Pons (tissue), 1 donor: ENCODE measurements around the gene GNAT2.
A peak's percentile ranks its signal among the peaks of the same experiment; 100 is the strongest.

Experiments used
- DNase-seq: peaks from one replicate; pipeline ENCODE4 v3.0.0-alpha.2; 2016; ENCODE audit warnings: low spot score

Gene GNAT2

DNA sequence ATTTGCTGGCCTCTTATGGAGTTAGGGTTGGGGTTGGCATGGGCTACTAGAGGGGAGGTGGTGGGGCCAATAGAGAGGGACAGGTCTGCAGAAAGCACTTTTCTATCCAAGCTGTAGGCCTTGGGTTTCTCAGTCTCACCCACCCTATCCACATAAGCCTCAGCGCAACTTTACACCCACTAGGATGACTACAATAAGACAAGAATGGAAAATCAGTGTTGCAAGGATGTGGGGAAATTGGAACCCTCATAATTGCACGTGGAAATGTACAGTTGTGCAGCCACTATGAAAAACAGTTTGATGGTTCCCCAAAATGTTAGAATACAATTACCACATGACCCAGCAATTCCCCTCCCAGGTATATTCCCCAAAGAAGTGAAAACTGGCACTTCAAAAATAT, 22.4 kb upstream of the GNAT2 start:
- no peak for DNase-seq

GRCh38 chr1:109641078-109641740, 21.8 kb upstream of the GNAT2 start:
- DNase-seq, result no peak

- peak; percentile 75 for DNase-seq
These were observed 21.0 kb upstream of the GNAT2 start for GRCh38 chr1:109640285-109640865.

DNA sequence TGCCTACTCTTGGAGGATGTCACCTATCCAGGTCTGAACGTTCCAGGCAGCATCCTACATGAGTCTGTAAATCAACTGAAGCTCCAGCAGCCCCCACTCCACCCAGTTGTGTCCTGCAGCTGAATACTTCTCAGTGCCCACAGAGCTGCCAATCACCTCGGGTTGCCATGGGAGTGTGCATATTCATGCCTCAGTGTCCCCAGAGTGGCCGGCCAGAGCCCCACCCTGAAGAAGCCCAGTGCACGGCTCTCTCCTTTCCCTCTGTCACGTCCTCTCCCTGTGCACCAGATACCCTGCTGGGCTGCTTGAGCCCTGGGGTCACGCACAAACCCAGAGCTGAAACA, 20.4 kb upstream of the GNAT2 start:
- DNase-seq, result no peak

DNA sequence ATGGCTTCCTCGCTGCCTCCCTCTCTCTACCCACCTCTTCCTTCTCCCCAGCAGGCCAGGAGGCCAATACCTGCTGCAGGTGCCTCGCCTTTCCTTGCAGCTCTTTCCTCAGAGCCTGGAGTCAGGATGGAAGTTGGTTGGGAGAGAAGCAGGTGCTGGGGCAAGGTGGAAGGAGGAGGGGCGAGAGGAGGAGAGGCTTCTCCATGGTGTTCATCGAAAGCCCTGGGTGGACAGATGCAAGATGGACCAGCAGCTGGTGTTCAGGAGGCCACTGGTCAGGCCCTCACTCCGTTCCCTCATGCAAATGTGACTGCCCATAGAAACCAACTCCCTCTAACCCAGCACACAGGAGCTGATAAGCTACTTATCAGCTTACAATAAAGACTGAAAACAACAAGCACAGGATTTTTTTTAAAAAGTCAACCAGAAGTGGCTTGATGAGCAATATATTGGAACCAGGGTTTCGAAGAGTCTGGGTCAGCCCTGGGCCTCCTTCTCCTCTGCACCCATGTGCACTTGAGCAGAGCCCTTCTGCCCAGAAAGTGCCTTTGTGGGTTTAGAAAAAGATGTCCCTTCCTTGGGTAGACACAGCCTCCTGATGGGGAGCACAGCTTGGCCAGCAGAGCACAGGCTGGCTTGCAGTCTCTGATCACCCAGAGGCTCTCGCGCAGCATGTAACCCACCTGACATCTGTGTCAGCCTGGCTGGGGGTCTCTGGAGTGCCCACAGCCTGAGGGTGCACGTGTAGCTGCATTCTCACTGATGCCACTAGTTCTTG, 19.8 kb upstream of the GNAT2 start:
- no peak for DNase-seq

GRCh38 chr1:109637446-109637845, 18.0 kb upstream of the GNAT2 start:
- no peak for DNase-seq

DNA sequence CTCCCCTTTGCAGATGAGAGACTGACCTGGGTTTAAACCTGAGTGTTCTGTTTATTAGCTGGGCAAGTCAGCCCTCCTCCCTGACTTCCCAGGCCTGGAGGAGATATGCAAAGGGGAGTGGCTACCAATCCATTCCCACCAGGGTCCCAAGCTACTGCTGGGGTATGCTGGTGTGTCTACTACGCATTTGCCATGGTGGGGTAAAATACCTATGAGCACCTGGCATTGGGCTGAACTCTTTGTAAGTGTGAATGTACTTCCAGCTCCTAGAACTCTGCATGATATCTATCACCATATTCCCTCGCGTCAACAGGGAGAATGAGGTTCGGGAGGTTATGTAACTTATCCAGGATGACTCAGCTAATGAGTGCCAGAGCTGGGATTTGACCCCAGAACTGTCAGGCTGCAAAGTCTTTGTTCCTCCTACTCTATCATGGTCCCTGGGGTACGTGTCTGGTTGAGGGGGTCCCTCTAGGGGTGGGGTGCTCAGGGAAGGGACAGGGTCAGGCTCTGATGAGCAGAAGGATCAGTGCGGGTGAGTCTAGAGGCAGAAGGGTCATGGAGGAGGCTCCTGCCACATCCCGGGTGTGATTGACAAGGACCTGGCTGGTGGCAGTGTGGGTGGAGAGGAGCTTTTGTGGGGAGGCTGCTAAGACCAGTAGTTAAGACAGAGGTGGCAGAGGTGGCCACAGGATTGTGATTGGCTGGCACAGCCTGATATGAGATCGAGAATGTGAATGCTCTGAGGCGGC, 17.0 kb upstream of the GNAT2 start:
- no peak for DNase-seq

- no peak for DNase-seq
These were observed 16.4 kb upstream of the GNAT2 start for GRCh38 chr1:109635862-109636200.

DNA sequence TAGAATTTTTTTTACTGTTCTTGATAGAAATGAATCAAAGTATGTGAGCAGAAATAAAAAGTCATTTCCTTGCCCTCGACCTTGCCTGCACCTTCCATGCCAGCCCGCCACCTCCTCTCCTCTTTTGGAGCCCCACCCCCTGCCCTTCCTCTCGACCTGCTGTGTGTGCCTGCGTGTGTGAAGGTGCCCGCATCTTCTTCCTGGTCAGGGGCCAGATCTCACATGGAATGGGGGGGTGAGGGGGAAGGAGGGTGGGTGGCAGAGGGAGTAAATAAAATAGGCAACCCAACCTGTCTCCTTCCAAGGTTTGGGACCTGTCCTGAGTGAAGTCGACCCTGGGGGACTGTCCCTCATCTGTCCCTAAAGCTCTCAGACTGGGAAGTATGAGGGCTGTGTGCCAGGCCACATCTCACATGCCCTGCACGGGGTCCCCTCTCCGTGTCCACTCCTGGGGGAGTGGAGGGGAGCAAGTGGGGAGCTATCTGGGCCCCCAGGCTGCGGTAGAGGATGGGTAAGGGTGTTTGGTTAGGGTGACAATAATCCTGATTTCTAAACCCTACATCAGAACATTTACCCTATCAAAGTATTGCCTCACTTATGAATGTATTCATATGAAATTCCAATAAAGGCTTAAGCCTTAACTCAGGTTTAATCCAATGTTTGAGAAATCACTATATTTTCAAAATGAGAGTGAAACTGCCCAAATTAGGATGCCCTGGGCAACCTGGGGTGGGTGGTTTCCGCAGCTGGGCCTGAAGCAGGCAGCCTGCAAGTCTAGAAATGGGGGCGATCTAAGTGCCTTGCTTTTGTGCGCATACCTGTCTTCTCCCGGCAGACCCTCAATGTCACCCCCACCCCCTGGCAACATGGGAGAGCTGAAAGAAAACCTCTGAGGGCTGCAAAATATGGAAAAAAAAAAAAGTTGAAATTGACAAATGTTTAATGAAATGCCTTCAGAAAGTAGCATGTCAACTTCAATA, 15.6 kb upstream of the GNAT2 start:
- no peak for DNase-seq

GRCh38 chr1:109634292-109634691, 14.9 kb upstream of the GNAT2 start:
- no peak for DNase-seq

- DNase-seq, result peak; percentile 73
These were observed 13.4 kb upstream of the GNAT2 start for GRCh38 chr1:109632671-109633346.

- no peak for DNase-seq
These were observed 12.4 kb upstream of the GNAT2 start for GRCh38 chr1:109631513-109632505.

DNA sequence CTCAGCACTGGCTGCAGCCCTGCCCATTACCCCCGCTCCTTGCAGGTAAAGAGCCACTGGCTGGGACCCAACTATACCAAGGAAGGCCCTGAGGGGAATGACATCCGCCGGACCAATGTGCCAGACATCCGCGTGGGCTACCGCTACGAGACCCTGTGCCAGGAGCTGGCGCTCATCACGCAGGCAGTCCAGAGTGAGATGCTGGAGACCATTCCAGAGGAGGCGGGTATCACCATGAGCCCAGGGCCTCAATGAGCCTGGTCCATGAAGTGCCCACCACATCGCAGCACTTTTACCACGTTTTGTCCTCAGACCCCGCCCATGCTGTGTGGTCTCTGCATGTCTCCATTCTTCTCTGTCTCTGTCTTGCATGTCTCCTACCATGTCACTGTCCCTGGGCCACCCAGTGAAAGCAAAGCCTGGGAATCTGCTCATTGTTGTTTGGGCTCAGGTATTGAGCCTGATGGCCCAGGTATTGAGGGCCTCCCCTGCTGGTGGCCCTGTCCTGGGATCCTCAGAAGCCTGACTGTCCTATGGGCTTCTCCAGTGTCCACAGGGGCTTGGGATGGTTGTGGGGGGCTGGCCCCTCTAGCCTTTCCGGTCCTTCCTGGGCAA, 11.6 kb upstream of the GNAT2 start:
- DNase-seq, result no peak

GRCh38 chr1:109630081-109630897, 10.9 kb upstream of the GNAT2 start:
- no peak for DNase-seq

DNA sequence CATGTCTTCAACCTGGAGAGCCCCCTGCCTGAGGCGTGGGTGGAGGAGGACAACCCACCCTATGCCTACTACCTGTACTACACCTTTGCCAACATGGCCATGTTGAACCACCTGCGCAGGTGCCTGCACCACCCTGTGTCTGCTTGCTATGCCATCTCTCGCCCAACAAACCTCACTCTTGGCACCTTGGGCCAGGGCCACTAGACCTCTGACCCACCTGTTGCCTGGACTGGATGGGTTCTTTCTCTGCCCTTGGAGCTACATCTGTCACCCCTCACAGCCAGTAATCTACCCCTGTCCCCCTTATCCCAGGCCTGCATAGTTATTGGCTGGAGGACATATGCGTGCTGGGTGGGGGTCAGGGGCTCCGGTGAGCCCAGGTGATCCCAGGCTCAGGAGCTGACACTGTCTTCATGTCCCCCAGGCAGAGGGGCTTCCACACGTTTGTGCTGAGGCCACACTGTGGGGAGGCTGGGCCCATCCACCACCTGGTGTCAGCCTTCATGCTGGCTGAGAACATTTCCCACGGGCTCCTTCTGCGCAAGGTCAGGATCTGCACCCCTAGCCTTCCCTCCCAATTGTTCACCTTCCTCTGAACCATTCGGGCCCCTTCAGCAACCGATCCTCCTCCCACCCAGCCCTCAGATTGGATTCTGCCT, 10.1 kb upstream of the GNAT2 start:
- no peak for DNase-seq

DNA sequence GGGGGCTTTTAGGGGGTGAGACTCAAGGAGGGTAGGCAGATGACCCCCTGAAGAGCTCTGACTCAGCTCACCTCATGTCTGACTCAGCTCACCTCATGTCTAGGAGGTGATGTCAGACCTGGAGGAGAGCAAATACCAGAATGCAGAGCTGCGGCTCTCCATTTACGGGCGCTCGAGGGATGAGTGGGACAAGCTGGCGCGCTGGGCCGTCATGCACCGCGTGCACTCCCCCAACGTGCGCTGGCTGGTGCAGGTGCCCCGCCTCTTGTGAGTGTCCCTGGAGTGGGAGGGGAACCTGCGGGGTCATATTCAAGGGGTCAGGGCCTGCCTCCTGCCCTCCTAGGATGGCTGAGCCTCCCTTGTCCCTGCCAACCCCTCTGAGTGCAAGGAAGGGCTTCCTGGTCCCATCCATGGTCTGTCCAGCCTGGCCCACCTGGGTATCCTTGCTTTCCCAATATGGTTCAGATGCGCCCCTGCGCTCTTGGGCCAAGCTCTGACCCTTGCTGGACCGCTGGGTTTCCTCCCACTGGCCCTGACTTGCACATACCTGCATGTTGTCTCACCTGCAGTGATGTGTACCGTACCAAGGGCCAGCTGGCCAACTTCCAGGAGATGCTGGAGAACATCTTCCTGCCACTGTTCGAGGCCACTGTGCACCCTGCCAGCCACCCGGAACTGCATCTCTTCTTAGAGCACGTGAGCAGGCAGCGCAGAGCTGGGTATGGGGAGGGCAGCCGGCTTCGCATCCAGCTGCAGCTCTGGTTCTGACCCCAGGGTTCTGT, 9.3 kb upstream of the GNAT2 start:
- DNase-seq, result no peak
